ENCODE measurements around the gene ACTR6.

Gene ACTR6

DNA sequence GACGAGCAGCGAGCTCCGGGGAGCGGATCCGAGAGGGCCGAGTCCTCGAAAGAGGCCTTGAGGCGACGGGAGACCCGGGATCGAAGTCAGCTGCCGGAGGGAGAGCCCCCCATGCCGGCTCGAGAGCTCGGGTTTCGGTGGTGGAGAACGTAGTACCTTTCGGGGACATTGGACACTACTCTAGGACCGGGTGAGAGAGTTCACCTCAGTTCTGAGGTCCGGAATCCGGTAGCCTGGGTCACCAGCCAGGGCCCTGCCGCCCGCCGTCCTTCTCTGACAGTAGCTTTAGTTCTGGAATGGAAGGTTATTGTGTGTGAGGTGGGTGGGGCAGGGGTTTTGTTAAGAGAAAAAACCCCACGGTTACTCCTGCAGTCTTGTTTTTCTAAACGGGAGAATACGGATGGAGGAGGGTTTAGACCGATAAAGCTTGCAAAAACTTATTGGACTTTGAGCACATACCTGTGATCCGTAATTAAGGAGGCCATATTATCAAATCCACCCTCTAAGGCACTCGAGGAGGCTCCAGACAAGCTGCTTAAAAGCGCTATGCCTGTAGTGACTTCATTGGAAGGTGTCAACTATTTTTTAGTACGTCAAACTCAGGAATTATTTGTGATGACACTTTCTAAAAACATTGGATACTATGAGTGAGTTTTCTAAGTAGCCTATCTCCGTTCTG is 67.1 kb downstream of the ACTR6 start:
- DNase-seq (ENCODE audit: low spot score) = no peak

DNA sequence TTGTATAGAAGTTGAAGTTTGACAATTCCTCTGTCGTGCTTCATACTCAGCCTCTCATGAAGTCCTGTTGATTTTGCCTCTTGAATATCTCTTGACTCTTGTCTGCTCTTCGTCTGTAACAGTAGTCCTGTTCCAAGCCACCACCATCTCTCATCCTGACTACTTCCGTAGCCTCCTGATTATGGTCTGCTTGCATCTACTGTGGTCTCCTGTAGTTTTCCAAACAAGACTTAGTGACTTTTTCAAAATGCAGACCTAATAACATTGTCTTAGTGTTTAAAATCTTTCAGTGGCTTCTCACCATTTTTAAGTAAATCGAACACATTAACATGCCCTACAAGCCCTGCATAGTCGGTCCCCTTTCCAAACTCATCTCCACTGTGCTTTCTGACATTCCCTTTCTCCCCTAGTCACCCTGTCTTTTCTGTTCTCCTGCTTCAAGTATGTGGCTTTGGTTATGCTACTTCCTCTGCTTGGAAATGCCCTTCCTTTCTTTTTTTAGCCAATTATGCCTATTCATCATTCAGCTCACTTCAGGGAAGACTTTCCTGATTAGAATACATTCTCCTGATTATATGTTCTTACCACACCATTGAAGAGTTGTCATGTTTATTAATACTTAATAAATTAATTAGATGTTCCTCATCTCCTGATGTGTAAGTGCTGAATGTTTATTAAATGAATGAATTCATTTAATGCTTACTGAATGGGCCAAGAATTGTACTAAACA is 68.4 kb downstream of the ACTR6 start:
- no peak for DNase-seq (ENCODE audit: low spot score)

GRCh38 chr12:100273782-100274181 is 73.2 kb downstream of the ACTR6 start:
- no peak for DNase-seq (ENCODE audit: low spot score)
